Measurements from ENCODE around the gene FOXK2. TPM values are rescaled to one million over a fixed set of nuclear protein-coding genes. Genes with fewer than 3 reads are reported as not detected.

Gene FOXK2
- total and polyA plus RNA-seq, 2 of the 8 experiments (the other 6 are each of a cell fraction or from before 2014, with no cell fraction given): 34.7 to 64.9 TPM

- Histone ChIP-seq H2BK20ac (ENCODE audit: low read length) (no peak overlapping the region), H3K36me3 (ENCODE audit: control insufficient read depth in 2 of 4, insufficient read depth in 4 of 4, low read length in 3 of 4) (peaks cover 6 to 39% (median 28%) of the 10 kb centered on the region in 4 experiments), H3K4me1 (replicated peaks in 1 of 4; ENCODE audit: control insufficient read depth in 3 of 4, insufficient read depth in 4 of 4, low read length in 3 of 4) (peaks cover 0 to 4% (median 3%) of the 10 kb centered on the region in 4 experiments; a peak in 5 of 7 replicates), H3K27me3 (replicated peaks in 1 of 4; ENCODE audit: control insufficient read depth in 3 of 4, extremely low read depth in 1 of 4, insufficient read depth in 3 of 4, low read length in 3 of 4) (no peaks in the 10 kb centered on the region), H3K18ac (ENCODE audit: extremely low read depth, low read length) (no peak overlapping the region), H3K23ac (ENCODE audit: insufficient read length) (no peak overlapping the region), H2BK120ac (replicated peaks; ENCODE audit: low read depth, low read length) (no peak overlapping the region), H3K4me3 (ENCODE audit: extremely low read depth in 1 of 4, insufficient read depth in 2 of 4, low read depth in 3 of 4, low read length in 4 of 4) (no peak overlapping the region), H2AFZ (ENCODE audit: low read length) (no peak overlapping the region), H4K8ac (ENCODE audit: extremely low read depth, insufficient read depth, low read length) (no peak overlapping the region), H2AK5ac (ENCODE audit: low read depth, low read length) (no peak overlapping the region), H4K20me1 (replicated peaks in 1 of 2; ENCODE audit: control insufficient read depth in 1 of 2, insufficient read depth in 2 of 2, low read length in 2 of 2) (peaks cover 7 to 15% of the 10 kb centered on the region in 2 experiments), H3K56ac (replicated peaks; ENCODE audit: insufficient read length, low read depth, low read length) (no peak overlapping the region), H3K9me3 (ENCODE audit: insufficient read depth in 2 of 2, low read depth in 1 of 2, low read length in 1 of 2) (no peaks in the 10 kb centered on the region; a peak in 1 of 4 replicates), H3K27ac (ENCODE audit: low read depth, low read length) (no peak overlapping the region), H4K5ac (ENCODE audit: insufficient read length, low read depth, low read length) (no peak overlapping the region), H4K91ac (replicated peaks; ENCODE audit: insufficient read length, low read length) (no peak overlapping the region), H3K4me2 (ENCODE audit: insufficient read depth in 1 of 2, low read depth in 2 of 2, low read length in 2 of 2) (no peak overlapping the region), H2BK12ac (ENCODE audit: low read depth, low read length) (no peak overlapping the region), H3K79me2 (ENCODE audit: control insufficient read depth in 1 of 2, insufficient read depth in 2 of 2, low read length in 2 of 2) (no peaks in the 10 kb centered on the region; a peak in 1 of 4 replicates), H3K23me2 (ENCODE audit: low read depth, low read length) (0 out of 2 replicates have a peak, but pooled peaks cover under 1% of the 10 kb centered on the region), H3K4ac (replicated peaks; ENCODE audit: insufficient read length, low read depth, low read length) (no peak overlapping the region), H3K79me1 (ENCODE audit: low read depth, low read length) (peaks cover 2% of the 10 kb centered on the region), H3K9ac (replicated peaks in 1 of 4; ENCODE audit: extremely low read depth in 1 of 4, low read depth in 3 of 4, low read length in 3 of 4) (no peak overlapping the region), H2BK15ac (ENCODE audit: low read length) (no peak overlapping the region), H2BK5ac (ENCODE audit: low read depth, low read length) (no peak overlapping the region), H3K14ac (ENCODE audit: insufficient read length) (no peak overlapping the region)
- ChIA-PET POLR2A (ENCODE audit: partially characterized antibody) (no interaction called here), CTCF (ENCODE audit: partially characterized antibody) (no interaction called here)
- FAIRE-seq: no peak
- WGBS, 2 experiments (ENCODE audit: extremely low coverage in 1 of 2, insufficient coverage in 1 of 2, insufficient read length in 1 of 2, insufficient replicate concordance in 2 of 2, low coverage in 1 of 2, low lambda C conversion rate in 2 of 2, missing lambda C conversion rate in 1 of 2): 91% methylated on average over 24 of the region's 27 CpGs; no CpG with 5 or more reads in 1 of the 2 experiments
- no peak for DNase-seq (ENCODE audit: low read depth in 1 of 2, low spot score in 2 of 2)
- TF ChIP-seq POLR2AphosphoS5 (IDR thresholded peaks at IDR 0.05; ENCODE audit: low read depth, low read length) (no peak), KDM4A (IDR thresholded peaks at IDR 0.05; ENCODE audit: low read depth, low read length, severe bottlenecking) (no peak), MAX (IDR thresholded peaks at IDR 0.05) (no peak), KDM5A (IDR thresholded peaks at IDR 0.05; ENCODE audit: low read length) (no peak), BRCA1 (IDR thresholded peaks at IDR 0.05; ENCODE audit: low read depth, low read length) (no peak), GABPA (IDR thresholded peaks at IDR 0.05; ENCODE audit: borderline replicate concordance, insufficient read depth, low read length) (no peak), TCF12 (IDR thresholded peaks at IDR 0.05; ENCODE audit: low read depth, low read length) (no peak), BCL11A (IDR thresholded peaks at IDR 0.05; ENCODE audit: low read depth in 2 of 2, low read length in 2 of 2) (no peak), BACH1 (IDR thresholded peaks at IDR 0.05; ENCODE audit: low read length) (no peak), RXRA (IDR thresholded peaks at IDR 0.05; ENCODE audit: insufficient read depth, low read depth, low read length) (no peak), PHF8 (conservative IDR thresholded peaks at IDR 0.05; ENCODE audit: low read depth, low read length) (no peak)
Measured at GRCh38 chr17:82588266-82589175, 69.0 kb downstream of the FOXK2 start.
